Smooth muscle cell (in vitro differentiated cells): Measurements from ENCODE around the gene TBCD. TPM values are rescaled to one million over a fixed set of nuclear protein-coding genes. Genes with fewer than 3 reads are reported as not detected.

Experiments
- DNase-seq: peaks from one replicate; lab custom pipeline; 2025; ENCODE audit not compliant: unreplicated experiment; lab: John Stamatoyannopoulos, UW
- H2AFZ ChIP-seq: fragments of 200-600 bp; sonication (generic); 2 replicates; pipeline ENCODE4 v1.6.0; 2016; ENCODE audit warnings: antibody characterized with exemption, low read depth, mild to moderate bottlenecking
- H3F3A ChIP-seq: fragments of 200-600 bp; sonication (generic); 2 replicates; pipeline ENCODE4 v1.6.0; 2017; ENCODE audit warnings: antibody characterized with exemption, low read depth
- H3K27ac ChIP-seq: fragments of 200-600 bp; sonication (generic); 2 replicates; pipeline ENCODE4 v1.5.1; 2016; ENCODE audit warnings: low read depth, mild to moderate bottlenecking
- H3K27me3 ChIP-seq: fragments of 200-600 bp; sonication (generic); 2 replicates; pipeline ENCODE4 v1.6.1; 2016; ENCODE audit warnings: low read depth, mild to moderate bottlenecking
- H3K36me3 ChIP-seq: fragments of 200-600 bp; sonication (generic); 2 replicates; pipeline ENCODE4 v1.5.1; 2016; ENCODE audit warnings: low read depth
- H3K4me1 ChIP-seq: fragments of 200-600 bp; sonication (generic); 2 replicates; pipeline ENCODE4 v1.5.1; 2016; ENCODE audit warnings: low read depth
- H3K4me2 ChIP-seq: fragments of 200-600 bp; sonication (generic); 2 replicates; pipeline ENCODE4 v1.6.0; 2016; ENCODE audit warnings: mild to moderate bottlenecking
- H3K4me3 ChIP-seq: fragments of 200-600 bp; sonication (generic); 2 replicates; pipeline ENCODE4 v1.5.1; 2016; ENCODE audit warnings: mild to moderate bottlenecking
- H3K79me2 ChIP-seq: fragments of 200-600 bp; sonication (generic); 2 replicates; pipeline ENCODE4 v1.6.0; 2016; ENCODE audit warnings: low read depth, mild to moderate bottlenecking
- H3K9ac ChIP-seq: fragments of 200-600 bp; sonication (generic); 2 replicates; pipeline ENCODE4 v1.6.0; 2016; ENCODE audit warnings: low read depth
- H3K9me3 ChIP-seq: fragments of 200-600 bp; sonication (generic); replicated peaks from 2 replicates; pipeline ENCODE4 v1.5.1; 2016; ENCODE audit warnings: low read depth
- H4K20me1 ChIP-seq: fragments of 200-600 bp; sonication (generic); 2 replicates; pipeline ENCODE4 v1.6.0; 2016; ENCODE audit warnings: low read depth
- CTCF ChIP-seq: fragments of 200-600 bp; sonication (generic); IDR thresholded peaks from 2 replicates; pipeline ENCODE4 v1.5.1; 2017; ENCODE audit warnings: borderline replicate concordance, mild to moderate bottlenecking, antibody characterized with exemption; ENCODE audit not compliant: insufficient read depth, poor library complexity, severe bottlenecking
- WGBS: methylation state at CpG from one replicate; pipeline ENCODE4 v1.1.7; 2016; ENCODE audit warnings: low lambda C conversion rate; 5-methylcytosine and 5-hydroxymethylcytosine counted together
- polyA plus RNA-seq: library from polyadenylated mRNA; unstranded; fragments of >200 nt; fragmentation: Nextera tagmentation; extraction: Ambion mirVana; gene quantifications from 2 replicates; pipeline ENCODE4 v1.2.1, GENCODE V29; 2016
- total RNA-seq: library from RNA; depleted of rRNA; stranded (reverse); fragments of >200 nt; gene quantifications from 2 replicates; pipeline ENCODE4 v1.2.3, GENCODE V29; 2014

TBCD gene
- total and polyA plus RNA-seq, 2 experiments from 2014 or later = 29.1 to 38.8 TPM

GRCh38 chr17:82891911-82892310 is 140.0 kb downstream of the TBCD start:
- peaks cover 3% of the 10 kb centered on the region for H3K4me1 ChIP-seq
- no peaks in the 10 kb centered on the region for H3K9me3 ChIP-seq
- no peaks in the 10 kb centered on the region for H3K27me3 ChIP-seq
- H3F3A ChIP-seq = no peaks in the 10 kb centered on the region
- H3K36me3 ChIP-seq = no peaks in the 10 kb centered on the region
- H3K27ac ChIP-seq = no peak overlapping the region
- no peak overlapping the region for H2AFZ ChIP-seq
- H4K20me1 ChIP-seq = no peaks in the 10 kb centered on the region
- no peak for TF ChIP-seq CTCF
- DNase-seq = no peak
- no peak overlapping the region for H3K4me2 ChIP-seq
- H3K9ac ChIP-seq = no peak overlapping the region
- H3K4me3 ChIP-seq = no peak overlapping the region
- 96% methylated on average over 10 of the region's 10 CpGs for WGBS
- H3K79me2 ChIP-seq = peaks cover 4% of the 10 kb centered on the region

- Histone ChIP-seq H3K4me3 (no peak overlapping the region), H3K36me3 (no peaks in the 10 kb centered on the region), H3K4me2 (no peak overlapping the region), H3K27me3 (no peaks in the 10 kb centered on the region), H3K79me2 (peaks cover 1% of the 10 kb centered on the region), H3K9ac (no peak overlapping the region), H4K20me1 (no peaks in the 10 kb centered on the region), H2AFZ (no peak overlapping the region), H3K9me3 (no peaks in the 10 kb centered on the region), H3K27ac (no peak overlapping the region), H3K4me1 (no peaks in the 10 kb centered on the region), H3F3A (no peaks in the 10 kb centered on the region)
- TF ChIP-seq CTCF = no peak
- 96% methylated on average over 25 of the region's 26 CpGs for WGBS
- DNase-seq = no peak
These were observed 141.2 kb downstream of the TBCD start for GRCh38 chr17:82892899-82893565.

GRCh38 chr17:82893779-82894178 is 141.9 kb downstream of the TBCD start:
- Histone ChIP-seq H4K20me1 (no peaks in the 10 kb centered on the region), H3K36me3 (no peaks in the 10 kb centered on the region), H3K4me2 (no peak overlapping the region), H3K4me3 (no peak overlapping the region), H3K9ac (no peak overlapping the region), H3K79me2 (no peaks in the 10 kb centered on the region), H3K4me1 (no peaks in the 10 kb centered on the region), H3K27ac (no peak overlapping the region), H3F3A (no peaks in the 10 kb centered on the region), H3K27me3 (no peaks in the 10 kb centered on the region), H2AFZ (no peak overlapping the region), H3K9me3 (no peaks in the 10 kb centered on the region)
- no peak for DNase-seq
- TF ChIP-seq CTCF = no peak
- WGBS = 84% methylated on average over 10 of the region's 10 CpGs

GRCh38 chr17:82894389-82894788 is 142.5 kb downstream of the TBCD start:
- Histone ChIP-seq H4K20me1 (no peaks in the 10 kb centered on the region), H3K4me1 (no peaks in the 10 kb centered on the region), H3K79me2 (no peaks in the 10 kb centered on the region), H3K27ac (no peak overlapping the region), H3K9me3 (no peaks in the 10 kb centered on the region), H3F3A (no peaks in the 10 kb centered on the region), H3K4me3 (no peak overlapping the region), H2AFZ (no peak overlapping the region), H3K9ac (no peak overlapping the region), H3K36me3 (no peaks in the 10 kb centered on the region), H3K4me2 (no peak overlapping the region), H3K27me3 (no peaks in the 10 kb centered on the region)
- WGBS = 87% methylated on average over 7 of the region's 7 CpGs
- DNase-seq = no peak
- TF ChIP-seq CTCF = no peak
